Suppressor macrophage treated with lipopolysaccharide for 4 hours (primary cell): ENCODE measurements around the gene TCEAL8.
A peak's percentile ranks its signal among the peaks of the same experiment; 100 is the strongest.

Experiments
- DNase-seq: peaks from one replicate; pipeline ENCODE4 v3.0.0-alpha.2; 2020

TCEAL8 gene

GRCh38 chrX:103212749-103213457, 42.1 kb downstream of the TCEAL8 start:
- no peak for DNase-seq

- DNase-seq = peak; percentile 54
Measured at GRCh38 chrX:103211012-103211715, 43.8 kb downstream of the TCEAL8 start.

GRCh38 chrX:103210056-103210455, 44.9 kb downstream of the TCEAL8 start:
- no peak for DNase-seq
